Measurements from ENCODE around the gene E2F4.

Gene E2F4

DNA sequence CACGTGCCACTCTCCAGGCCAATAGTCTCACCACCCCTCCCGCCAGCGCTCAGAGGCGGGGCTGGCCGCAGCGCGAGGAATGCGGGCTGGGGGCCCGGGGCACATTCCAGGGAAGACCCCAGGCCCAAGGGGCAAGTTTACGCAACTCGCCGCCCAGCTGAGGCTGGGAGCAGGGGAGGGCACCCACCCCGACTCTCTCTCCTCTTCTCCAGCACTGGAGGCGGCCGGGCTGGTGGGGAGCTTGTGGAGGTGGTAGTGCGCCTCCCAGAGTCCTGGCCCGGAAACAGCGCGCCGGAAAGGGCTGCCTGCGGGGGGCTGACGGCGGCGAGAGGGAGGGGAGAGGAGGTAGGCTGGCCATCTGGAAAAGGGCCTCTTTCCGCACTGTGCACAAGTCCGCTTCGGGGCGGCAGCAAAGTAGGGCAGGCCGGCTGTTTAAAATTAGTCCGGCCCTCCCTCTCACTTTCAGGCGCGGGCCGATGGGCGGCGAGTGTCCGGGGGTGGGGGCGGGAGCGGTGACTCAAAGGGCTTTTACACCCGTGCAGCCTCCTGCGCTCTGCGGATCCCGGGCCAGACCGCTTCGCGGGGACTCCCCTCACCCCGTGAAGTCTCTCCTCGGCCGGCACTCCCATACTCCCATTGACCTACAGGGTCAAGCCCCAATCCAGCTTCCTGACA lies 54.3 kb downstream of the E2F4 start:
- DNase-seq (ENCODE audit: insufficient read length, low spot score) (peak; percentile 59), FAIRE-seq (peak; percentile 80)
- TF ChIP-seq POLR2A (IDR thresholded peaks at IDR 0.05; ENCODE audit: low read depth, low read length) (no peak; the same call in 1 of the 2 replicates), POLR2AphosphoS5 (IDR thresholded peaks at IDR 0.05; ENCODE audit: low read depth, low read length) (0 out of 2 replicates have a peak, but pooled peaks have one; percentile 31), PAX5 (IDR thresholded peaks at IDR 0.05; ENCODE audit: insufficient read depth, low read length, severe bottlenecking) (peak; percentile 35)

DNA sequence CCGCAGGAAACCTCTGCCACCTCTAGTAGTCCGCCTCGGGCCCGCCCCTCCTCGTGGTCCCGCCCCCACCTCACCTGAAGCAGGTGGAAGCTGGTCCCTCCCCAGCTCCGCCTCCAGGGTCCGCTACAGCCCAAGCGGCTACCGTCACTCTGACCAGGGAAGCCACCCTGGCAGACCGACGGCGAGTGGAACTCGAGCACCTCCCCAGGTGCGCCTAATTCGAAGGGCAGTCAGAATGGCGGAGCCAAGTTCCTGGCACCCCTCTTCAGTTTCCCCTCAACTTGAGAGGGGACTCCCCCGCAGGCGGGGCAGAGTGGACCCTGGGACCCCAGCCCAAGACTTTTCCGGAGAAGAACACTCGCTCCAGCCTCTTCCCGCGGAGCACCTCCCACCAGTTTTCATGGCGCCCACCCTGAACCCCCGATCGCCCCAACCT lies 54.8 kb downstream of the E2F4 start:
- peak; percentile 46 for DNase-seq (ENCODE audit: insufficient read length, low spot score)
- no peak for FAIRE-seq
- TF ChIP-seq PAX5 (IDR thresholded peaks at IDR 0.05; ENCODE audit: insufficient read depth, low read length, severe bottlenecking) (no peak), POLR2AphosphoS5 (IDR thresholded peaks at IDR 0.05; ENCODE audit: low read depth, low read length) (no peak), TAF1 (IDR thresholded peaks at IDR 0.05; ENCODE audit: low read depth, low read length) (no peak), SPI1 (IDR thresholded peaks at IDR 0.05; ENCODE audit: low read depth, low read length) (no peak), POLR2A (IDR thresholded peaks at IDR 0.05; ENCODE audit: low read depth, low read length) (no peak; the same call in 1 of the 2 replicates), POU2F2 (IDR thresholded peaks at IDR 0.05; ENCODE audit: low read depth, low read length) (no peak)

DNA sequence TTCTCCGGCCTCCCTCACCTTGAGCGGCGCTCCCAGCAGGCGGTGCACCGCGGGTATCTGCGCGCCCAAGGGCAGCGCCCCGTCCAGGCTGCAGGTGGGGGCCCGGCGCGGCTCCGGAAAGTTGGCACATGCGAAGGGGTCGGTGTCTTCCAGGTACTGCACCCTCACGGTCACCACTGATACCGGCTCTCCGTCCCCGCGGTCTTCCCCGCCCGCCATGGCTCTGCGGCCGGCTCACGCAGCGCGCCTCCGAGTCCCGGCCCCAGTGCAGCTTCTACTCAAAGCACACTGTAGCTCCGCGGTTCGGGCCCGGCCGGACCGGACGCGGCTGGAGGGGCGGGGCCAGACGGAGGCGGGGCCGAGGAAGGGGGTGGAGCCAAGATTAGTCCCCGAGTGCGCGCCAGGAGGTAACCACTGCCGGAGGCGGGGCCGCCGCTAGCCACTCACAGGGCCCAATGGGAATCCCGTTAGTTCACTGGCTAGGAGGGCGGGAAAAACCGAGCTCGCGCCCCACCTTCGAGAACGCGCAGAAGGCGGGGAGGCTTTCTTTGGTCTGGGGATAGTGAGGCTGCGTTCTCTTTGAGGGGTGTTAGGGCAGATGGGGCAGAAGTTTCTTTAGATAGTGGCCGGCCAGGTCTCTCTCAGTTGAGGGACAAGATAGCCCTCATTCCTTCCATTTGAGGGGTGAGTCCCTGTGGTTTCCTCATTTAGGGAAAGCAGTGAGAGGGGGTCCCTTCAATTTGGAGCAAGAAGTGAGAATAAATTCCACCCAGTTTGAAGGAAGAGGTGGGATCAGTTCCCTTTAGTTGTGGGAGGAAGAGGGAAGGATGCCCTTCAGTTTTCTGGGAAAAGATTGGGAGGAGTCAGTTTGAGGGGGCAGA lies 55.5 kb downstream of the E2F4 start, which contains the start of gene FHOD1:
Gene FHOD1 (minus strand): TSS at position 290 of the 881 bp plus-strand sequence. CDS start 71 bp downstream, at position 219.
- FAIRE-seq: peak; percentile 88
- TF ChIP-seq PAX5 (IDR thresholded peaks at IDR 0.05; ENCODE audit: insufficient read depth, low read length, severe bottlenecking) (no peak), POLR2AphosphoS5 (IDR thresholded peaks at IDR 0.05; ENCODE audit: low read depth, low read length) (no peak), TAF1 (IDR thresholded peaks at IDR 0.05; ENCODE audit: low read depth, low read length) (0 out of 2 replicates have a peak, but pooled peaks have one; percentile 56), POLR2A (IDR thresholded peaks at IDR 0.05; ENCODE audit: low read depth, low read length) (no peak; the same call in 1 of the 2 replicates), POU2F2 (IDR thresholded peaks at IDR 0.05; ENCODE audit: low read depth, low read length) (no peak), SPI1 (IDR thresholded peaks at IDR 0.05; ENCODE audit: low read depth, low read length) (no peak)
- peak; percentile 95 for DNase-seq (ENCODE audit: insufficient read length, low spot score)

GRCh38 chr16:67248073-67248400 lies 56.1 kb downstream of the E2F4 start:
- FAIRE-seq: no peak
- TF ChIP-seq TAF1 (IDR thresholded peaks at IDR 0.05; ENCODE audit: low read depth, low read length) (no peak), POLR2AphosphoS5 (IDR thresholded peaks at IDR 0.05; ENCODE audit: low read depth, low read length) (no peak), POU2F2 (IDR thresholded peaks at IDR 0.05; ENCODE audit: low read depth, low read length) (no peak), SPI1 (IDR thresholded peaks at IDR 0.05; ENCODE audit: low read depth, low read length) (no peak), POLR2A (IDR thresholded peaks at IDR 0.05; ENCODE audit: low read depth, low read length) (no peak), PAX5 (IDR thresholded peaks at IDR 0.05; ENCODE audit: insufficient read depth, low read length, severe bottlenecking) (no peak)

More at GRCh38 chr16:67248073-67248400, 56.1 kb downstream of the E2F4 start:
- no peak for DNase-seq (ENCODE audit: insufficient read length, low spot score)
